Mesenchymal stem cell (in vitro differentiated cells and primary cell): ENCODE data around the gene PGS1.

Source experiments
- DNase-seq: peaks from one replicate; pipeline ENCODE4 v3.0.0-alpha.2; 2013
- H2AFZ ChIP-seq: one replicate; pipeline ENCODE4 v1.6.1; 2013; ENCODE audit warnings: low read depth, mild to moderate bottlenecking, control low read depth, inconsistent platforms, low read length, moderate library complexity
- H2AK5ac ChIP-seq: 2 replicates; pipeline ENCODE4 v1.6.1; 2013; ENCODE audit warnings: low read length, moderate library complexity, mild to moderate bottlenecking, inconsistent platforms; ENCODE audit not compliant: severe bottlenecking
- H2BK120ac ChIP-seq: one replicate; pipeline ENCODE4 v1.6.1; 2013; ENCODE audit warnings: low read depth, mild to moderate bottlenecking, inconsistent platforms, low read length, moderate library complexity
- H2BK12ac ChIP-seq, 2 experiments: one replicate each; pipeline ENCODE4 v1.6.1; 2013; ENCODE audit warnings: inconsistent platforms in 2 of 2, low read length in 2 of 2, mild to moderate bottlenecking in 2 of 2, moderate library complexity in 2 of 2, control low read depth in 1 of 2
- H2BK15ac ChIP-seq: one replicate; pipeline ENCODE4 v1.6.1; 2013; ENCODE audit warnings: mild to moderate bottlenecking, low read depth, inconsistent platforms; ENCODE audit not compliant: poor library complexity, severe bottlenecking
- H2BK5ac ChIP-seq: 2 replicates; pipeline ENCODE4 v1.6.1; 2013; ENCODE audit warnings: low read depth, mild to moderate bottlenecking, low read length, control low read depth, inconsistent platforms; ENCODE audit not compliant: poor library complexity, severe bottlenecking
- H3K14ac ChIP-seq, 2 experiments: one replicate each; pipeline ENCODE4 v1.6.1; 2013; ENCODE audit warnings: inconsistent platforms in 2 of 2, low read length in 2 of 2, control low read depth in 1 of 2, mild to moderate bottlenecking in 1 of 2, moderate library complexity in 1 of 2
- H3K18ac ChIP-seq, 2 experiments: one replicate each; pipeline ENCODE4 v1.6.1; 2013; ENCODE audit warnings: inconsistent platforms in 2 of 2, low read length in 2 of 2, control low read depth in 1 of 2, low read depth in 1 of 2, mild to moderate bottlenecking in 1 of 2
- H3K23ac ChIP-seq, 2 experiments: one replicate each; pipeline ENCODE4 v1.6.1; 2013; ENCODE audit warnings: inconsistent platforms in 2 of 2, low read length in 2 of 2, mild to moderate bottlenecking in 2 of 2, moderate library complexity in 2 of 2, control low read depth in 1 of 2
- H3K27ac ChIP-seq: 2 replicates; pipeline ENCODE4 v1.5.1; 2013; ENCODE audit warnings: mild to moderate bottlenecking, moderate library complexity, low read length, control low read depth, inconsistent platforms; ENCODE audit not compliant: poor library complexity, severe bottlenecking
- H3K27me3 ChIP-seq, 2 experiments: 2 replicates each; pipeline versions ENCODE4 v1.6.1 to v1.7.0; 2013; ENCODE audit warnings: low read length in 2 of 2, mild to moderate bottlenecking in 2 of 2, moderate library complexity in 2 of 2, control low read depth in 1 of 2, inconsistent platforms in 1 of 2; ENCODE audit not compliant: control insufficient read depth in 1 of 2, insufficient read depth in 1 of 2
- H3K36me3 ChIP-seq, 2 experiments: 2 replicates each; pipeline versions ENCODE4 v1.6.1 to v1.7.0; 2013; ENCODE audit warnings: low read length in 2 of 2, control low read depth in 1 of 2, inconsistent platforms in 1 of 2, low read depth in 1 of 2, mild to moderate bottlenecking in 1 of 2; ENCODE audit not compliant: insufficient read depth in 2 of 2, control insufficient read depth in 1 of 2
- H3K4ac ChIP-seq, 2 experiments: one replicate each; pipeline ENCODE4 v1.6.1; 2013; ENCODE audit warnings: inconsistent platforms in 2 of 2, low read length in 2 of 2, mild to moderate bottlenecking in 2 of 2, moderate library complexity in 2 of 2, control low read depth in 1 of 2, low read depth in 1 of 2
- H3K4me1 ChIP-seq: 2 replicates; pipeline ENCODE4 v1.6.1; 2013; ENCODE audit warnings: low read depth, low read length, control low read depth; ENCODE audit not compliant: control insufficient read depth, insufficient read depth
- H3K4me2 ChIP-seq: 2 replicates; pipeline ENCODE4 v1.6.1; 2013; ENCODE audit warnings: low read length, mild to moderate bottlenecking, inconsistent platforms; ENCODE audit not compliant: poor library complexity, severe bottlenecking
- H3K4me3 ChIP-seq, 2 experiments: 2 replicates each; pipeline versions ENCODE4 v1.5.1 to v1.7.0; 2013; ENCODE audit warnings: low read length in 2 of 2, mild to moderate bottlenecking in 2 of 2, control low read depth in 1 of 2, low read depth in 1 of 2; ENCODE audit not compliant: insufficient read depth in 1 of 2
- H3K79me1 ChIP-seq: replicated peaks from 2 replicates; pipeline ENCODE4 v1.6.1; 2013; ENCODE audit warnings: mild to moderate bottlenecking, control low read depth, low read length, inconsistent platforms; ENCODE audit not compliant: poor library complexity, severe bottlenecking
- H3K9ac ChIP-seq: 2 replicates; pipeline ENCODE4 v1.7.0; 2013; ENCODE audit warnings: mild to moderate bottlenecking, low read length, moderate library complexity
- H3K9me3 ChIP-seq: 2 replicates; pipeline ENCODE4 v1.7.0; 2013; ENCODE audit warnings: mild to moderate bottlenecking, low read length; ENCODE audit not compliant: control insufficient read depth
- H4K8ac ChIP-seq: one replicate; pipeline ENCODE4 v1.6.1; 2013; ENCODE audit warnings: inconsistent platforms, mild to moderate bottlenecking, low read length, moderate library complexity
- H4K91ac ChIP-seq: one replicate; pipeline ENCODE4 v1.6.1; 2013; ENCODE audit warnings: mild to moderate bottlenecking, low read length, inconsistent platforms
- WGBS: methylation state at CpG from one replicate; pipeline ENCODE4 v1.1.7; 2013; ENCODE audit warnings: mixed read lengths; 5-methylcytosine and 5-hydroxymethylcytosine counted together

Gene PGS1

GRCh38 chr17:78459696-78460095 lies 81.2 kb downstream of the PGS1 start:
- no peaks in the 10 kb centered on the region for H3K9me3 ChIP-seq
- WGBS: 95% methylated on average over 21 of the region's 21 CpGs
- no peak overlapping the region for H2BK5ac ChIP-seq
- H3K4me1 ChIP-seq: peaks cover 3% of the 10 kb centered on the region
- H2AK5ac ChIP-seq: no peak overlapping the region
- no peaks in the 10 kb centered on the region for H3K79me1 ChIP-seq
- no peak overlapping the region for H3K14ac ChIP-seq
- no peak overlapping the region for H2AFZ ChIP-seq
- no peak overlapping the region for H3K18ac ChIP-seq
- no peak overlapping the region for H2BK12ac ChIP-seq
- H2BK120ac ChIP-seq: no peak overlapping the region
- H3K27me3 ChIP-seq: peaks cover 0 to 50% of the 10 kb centered on the region in 2 experiments
- peak overlapping the region; percentile 64 for H4K91ac ChIP-seq
- no peak overlapping the region for H2BK15ac ChIP-seq
- DNase-seq: no peak
- H3K4me3 ChIP-seq: no peak overlapping the region
- no peaks in the 10 kb centered on the region for H3K36me3 ChIP-seq
- no peak overlapping the region for H3K27ac ChIP-seq
- H3K4me2 ChIP-seq: no peak overlapping the region
- no peak overlapping the region for H3K4ac ChIP-seq
- no peak overlapping the region for H4K8ac ChIP-seq
- no peak overlapping the region for H3K9ac ChIP-seq
- H3K23ac ChIP-seq: no peak overlapping the region

GRCh38 chr17:78460176-78460675 lies 81.8 kb downstream of the PGS1 start:
- Histone ChIP-seq H4K91ac (no peak overlapping the region), H2BK15ac (no peak overlapping the region), H3K4me3 (no peak overlapping the region), H2BK5ac (no peak overlapping the region), H3K4me1 (peaks cover 3% of the 10 kb centered on the region), H3K23ac (no peak overlapping the region), H3K36me3 (no peaks in the 10 kb centered on the region), H2BK12ac (no peak overlapping the region), H3K4ac (no peak overlapping the region), H4K8ac (no peak overlapping the region), H2BK120ac (no peak overlapping the region), H3K9me3 (no peaks in the 10 kb centered on the region), H3K4me2 (no peak overlapping the region), H2AK5ac (no peak overlapping the region), H3K14ac (peak overlapping the region in 1 of 2 experiments; percentile 35), H3K9ac (no peak overlapping the region), H3K79me1 (no peaks in the 10 kb centered on the region), H2AFZ (no peak overlapping the region), H3K18ac (no peak overlapping the region), H3K27ac (no peak overlapping the region), H3K27me3 (peaks cover 0 to 47% of the 10 kb centered on the region in 2 experiments)
- 76% methylated on average over 11 of the region's 11 CpGs for WGBS
- no peak for DNase-seq

GRCh38 chr17:78460951-78461798 lies 82.7 kb downstream of the PGS1 start:
- Histone ChIP-seq H3K36me3 (no peaks in the 10 kb centered on the region), H3K18ac (no peak overlapping the region), H3K4me2 (no peak overlapping the region), H2BK120ac (no peak overlapping the region), H2BK12ac (no peak overlapping the region), H3K23ac (no peak overlapping the region), H3K4ac (no peak overlapping the region), H2AK5ac (no peak overlapping the region), H3K4me3 (no peak overlapping the region), H3K9me3 (no peaks in the 10 kb centered on the region), H3K9ac (no peak overlapping the region), H3K14ac (no peak overlapping the region), H4K8ac (no peak overlapping the region), H2BK5ac (no peak overlapping the region), H4K91ac (no peak overlapping the region), H2AFZ (no peak overlapping the region), H3K27me3 (peaks cover 0 to 42% of the 10 kb centered on the region in 2 experiments), H3K27ac (no peak overlapping the region), H3K4me1 (peaks cover 3% of the 10 kb centered on the region), H2BK15ac (no peak overlapping the region), H3K79me1 (no peaks in the 10 kb centered on the region)
- no peak for DNase-seq
- WGBS: 89% methylated on average over 34 of the region's 34 CpGs

- Histone ChIP-seq H3K14ac (no peak overlapping the region), H2BK120ac (no peak overlapping the region), H2BK12ac (no peak overlapping the region), H3K18ac (no peak overlapping the region), H2AFZ (no peak overlapping the region), H3K4me2 (no peak overlapping the region), H2BK5ac (no peak overlapping the region), H3K4me1 (peaks cover 3% of the 10 kb centered on the region), H2BK15ac (no peak overlapping the region), H3K79me1 (no peaks in the 10 kb centered on the region), H3K9me3 (no peaks in the 10 kb centered on the region), H3K23ac (no peak overlapping the region), H4K91ac (no peak overlapping the region), H3K9ac (no peak overlapping the region), H3K36me3 (no peaks in the 10 kb centered on the region), H4K8ac (no peak overlapping the region), H3K27me3 (peaks cover 0 to 36% of the 10 kb centered on the region in 2 experiments), H3K27ac (no peak overlapping the region), H3K4me3 (no peak overlapping the region), H2AK5ac (no peak overlapping the region), H3K4ac (no peak overlapping the region)
- WGBS: 82% methylated on average over 6 of the region's 6 CpGs
- no peak for DNase-seq
Observed at GRCh38 chr17:78461799-78462053, 83.3 kb downstream of the PGS1 start.
